Testis (tissue), 3 donors: ENCODE results near the gene NOS1. TPM values are rescaled to one million over a fixed set of nuclear protein-coding genes. Genes with fewer than 3 reads are reported as not detected.

Source experiments
- DNase-seq: peaks from one replicate; pipeline ENCODE4 v3.0.0-alpha.2; 2019
- H3K27ac ChIP-seq, 2 donors: fragments of 200-600 bp; sonication (generic); one replicate each; pipeline ENCODE4 v1.5.1; 2019
- H3K27me3 ChIP-seq: fragments of 200-600 bp; sonication (generic); one replicate; pipeline ENCODE4 v1.5.1; 2019
- H3K36me3 ChIP-seq: fragments of 200-600 bp; sonication (generic); one replicate; pipeline ENCODE4 v1.5.1; 2017; ENCODE audit warnings: low read depth; ENCODE audit errors: missing control alignments
- H3K4me1 ChIP-seq: fragments of 200-600 bp; sonication (generic); one replicate; pipeline ENCODE4 v1.5.1; 2019
- H3K4me3 ChIP-seq, 2 donors: fragments of 200-600 bp; sonication (generic); one replicate each; pipeline ENCODE4 v1.5.1; 2017 to 2019
- H3K9me3 ChIP-seq: fragments of 200-600 bp; sonication (generic); one replicate; pipeline ENCODE4 v1.5.1; 2017
- CTCF ChIP-seq, 3 experiments: fragments of 450-650 bp in 2 of 3; fragments of 200-600 bp in 1 of 3; sonication (generic) in 1 of 3; IDR thresholded peaks; one replicate each; pipeline ENCODE4 v1.5.1; 2016 to 2019; ENCODE audit warnings: antibody characterized with exemption in 3 of 3, mild to moderate bottlenecking in 2 of 3, moderate library complexity in 1 of 3
- POLR2A ChIP-seq: fragments of 450-650 bp; IDR thresholded peaks from one replicate; pipeline ENCODE4 v1.6.1; 2017; ENCODE audit warnings: antibody characterized with exemption, mild to moderate bottlenecking, moderate library complexity
- WGBS, 2 donors: methylation state at CpG; one replicate each; pipeline ENCODE4 v1.1.5; 2018; 5-methylcytosine and 5-hydroxymethylcytosine counted together
- intact Hi-C: fragments of 100-400 bp; cut with DNase I; formaldehyde crosslinking; loops from one replicate; pipeline ENCODE4 v1.15.1; 2023; ENCODE audit warnings: low total_unique reads
- polyA plus RNA-seq: library from polyadenylated mRNA; stranded (reverse); fragments of 350-450 nt; fragmentation: Illumina TruSeq; extraction: RNeasy Lipid Tissue Mini Kit (QIAGEN cat#74804); gene quantifications from one replicate; pipeline ENCODE4 v1.2.3, GENCODE V29; 2014; ENCODE audit warnings: low read depth, low replicate concordance; ENCODE audit not compliant: insufficient read depth
- total RNA-seq, 2 donors: library from RNA; depleted of rRNA; stranded (reverse); fragments of >200 nt; gene quantifications; one replicate each; pipeline ENCODE4 v1.2.3, GENCODE V29; 2016

Gene NOS1
- total and polyA plus RNA-seq, 3 donors from 2014 or later, result 1.5 to 3.8 (median 3.1) TPM

DNA sequence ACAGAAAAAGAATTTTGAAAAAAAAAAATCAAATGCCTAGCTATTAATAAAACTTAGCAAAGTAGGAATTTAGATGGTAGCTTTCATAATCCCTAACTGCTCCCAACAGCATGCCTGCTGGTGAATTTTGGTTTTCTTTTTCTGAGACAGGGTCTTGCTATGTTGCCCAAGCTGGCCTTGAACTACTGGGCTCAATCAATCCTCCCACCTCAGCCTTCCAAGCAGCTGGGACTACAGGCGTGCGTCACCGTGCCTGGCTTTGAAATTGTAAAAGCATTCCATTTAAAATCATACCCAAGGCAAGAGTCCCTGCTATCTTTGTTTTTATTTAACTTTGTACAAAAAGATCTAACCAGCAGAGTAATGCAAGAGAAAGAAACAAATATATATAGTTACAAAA, 191.9 kb downstream of the NOS1 start:
- H3K9me3 ChIP-seq, result no peaks in the 10 kb centered on the region
- peaks cover 59% of the 10 kb centered on the region for H3K4me1 ChIP-seq
- H3K27ac ChIP-seq, result peak overlapping the region; percentile 5 to 20
- TF ChIP-seq CTCF (IDR thresholded peaks at IDR 0.05) (no peak), POLR2A (no peak)
- H3K36me3 ChIP-seq, result no peaks in the 10 kb centered on the region
- H3K4me3 ChIP-seq, result no peak overlapping the region
- 48 to 56% methylated on average over 3 of the region's 3 CpGs for WGBS, 2 donors
- no peaks in the 10 kb centered on the region for H3K27me3 ChIP-seq
- peak; percentile 89 for DNase-seq
- intact Hi-C loops, result no loop called here

- Histone ChIP-seq H3K36me3 (no peaks in the 10 kb centered on the region), H3K4me3 (no peak overlapping the region), H3K27me3 (no peaks in the 10 kb centered on the region), H3K9me3 (no peaks in the 10 kb centered on the region), H3K27ac (peak overlapping the region; percentile 49 to 72), H3K4me1 (peaks cover 59% of the 10 kb centered on the region)
- intact Hi-C loops, result no loop called here
- no peak for DNase-seq
- WGBS, 2 donors, result 57 to 74% methylated on average over 3 of the region's 3 CpGs
- TF ChIP-seq POLR2A, result no peak
- no peak for TF ChIP-seq CTCF (IDR thresholded peaks at IDR 0.05)
Observed at GRCh38 chr12:117168976-117169375, 192.4 kb downstream of the NOS1 start.

- Histone ChIP-seq H3K4me3 (no peak overlapping the region), H3K9me3 (no peaks in the 10 kb centered on the region), H3K27me3 (no peaks in the 10 kb centered on the region), H3K4me1 (peaks cover 64% of the 10 kb centered on the region), H3K36me3 (no peaks in the 10 kb centered on the region), H3K27ac (peak overlapping the region; percentile 72 to 79)
- no peak for DNase-seq
- intact Hi-C loops, result no loop called here
- WGBS, 2 donors, result 67 to 85% methylated on average over 3 to 4 of the region's 4 CpGs
- TF ChIP-seq CTCF (IDR thresholded peaks at IDR 0.05), result no peak
Observed at GRCh38 chr12:117167769-117168168, 193.7 kb downstream of the NOS1 start.

DNA sequence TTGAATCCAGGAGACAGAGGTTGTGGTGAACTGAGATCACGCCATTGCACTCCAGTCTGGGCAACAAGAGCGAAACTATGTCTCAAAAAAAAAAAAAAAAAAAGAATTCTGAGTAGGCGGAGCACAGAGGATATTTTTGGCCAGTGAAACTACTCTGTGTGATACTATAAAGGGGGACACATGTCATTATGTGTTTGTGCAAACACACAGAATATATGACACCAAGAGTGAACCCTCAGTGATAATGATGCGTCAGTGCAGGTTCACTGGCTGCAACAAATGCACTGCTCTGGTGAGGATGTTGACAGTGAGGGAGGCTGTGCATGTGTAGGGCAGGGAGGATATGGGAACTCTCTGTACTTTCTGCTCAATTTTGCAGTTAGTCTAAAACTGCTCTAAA, 195.3 kb downstream of the NOS1 start:
- Histone ChIP-seq H3K4me1 (peaks cover 72% of the 10 kb centered on the region), H3K36me3 (no peaks in the 10 kb centered on the region), H3K27ac (peak overlapping the region; percentile 72 to 79), H3K4me3 (no peak overlapping the region), H3K9me3 (no peaks in the 10 kb centered on the region), H3K27me3 (no peaks in the 10 kb centered on the region)
- intact Hi-C loops, result no loop called here
- DNase-seq, result no peak
- no peak for TF ChIP-seq POLR2A
- TF ChIP-seq CTCF (IDR thresholded peaks at IDR 0.05), result no peak
- WGBS, 2 donors, result 39 to 57% methylated on average over 4 of the region's 4 CpGs

DNA sequence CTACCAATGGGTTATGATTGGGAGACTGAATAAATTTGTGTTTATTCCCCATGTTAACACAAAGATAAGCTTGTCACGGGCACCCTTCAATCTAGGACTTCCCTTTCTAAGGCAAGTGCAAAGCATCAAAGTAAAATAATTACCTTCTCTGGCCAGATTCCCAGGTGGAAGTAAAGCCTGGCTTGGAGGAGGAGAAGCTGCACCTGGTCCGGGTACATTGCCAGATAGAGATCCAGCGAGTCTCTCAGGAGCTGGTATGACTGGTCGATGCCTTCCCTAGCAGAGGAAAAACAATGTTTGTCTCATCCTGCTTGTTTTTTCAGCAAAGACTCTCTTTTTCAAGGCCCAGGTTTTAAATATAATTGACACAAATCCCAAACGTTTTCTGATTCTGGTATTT, 196.1 kb downstream of the NOS1 start:
- TF ChIP-seq POLR2A (no peak), CTCF (IDR thresholded peaks at IDR 0.05) (no peak)
- Histone ChIP-seq H3K4me1 (peaks cover 74% of the 10 kb centered on the region), H3K9me3 (no peaks in the 10 kb centered on the region), H3K27ac (peak overlapping the region; percentile 61 to 72), H3K27me3 (no peaks in the 10 kb centered on the region), H3K36me3 (no peaks in the 10 kb centered on the region), H3K4me3 (no peak overlapping the region)
- no peak for DNase-seq
- intact Hi-C loops, result no loop called here
- WGBS, 2 donors, result 58 to 64% methylated on average over 5 of the region's 5 CpGs
